ENCODE data around the gene ACBD4.
A peak's percentile ranks its signal among the peaks of the same experiment; 100 is the strongest.

ACBD4 gene

DNA sequence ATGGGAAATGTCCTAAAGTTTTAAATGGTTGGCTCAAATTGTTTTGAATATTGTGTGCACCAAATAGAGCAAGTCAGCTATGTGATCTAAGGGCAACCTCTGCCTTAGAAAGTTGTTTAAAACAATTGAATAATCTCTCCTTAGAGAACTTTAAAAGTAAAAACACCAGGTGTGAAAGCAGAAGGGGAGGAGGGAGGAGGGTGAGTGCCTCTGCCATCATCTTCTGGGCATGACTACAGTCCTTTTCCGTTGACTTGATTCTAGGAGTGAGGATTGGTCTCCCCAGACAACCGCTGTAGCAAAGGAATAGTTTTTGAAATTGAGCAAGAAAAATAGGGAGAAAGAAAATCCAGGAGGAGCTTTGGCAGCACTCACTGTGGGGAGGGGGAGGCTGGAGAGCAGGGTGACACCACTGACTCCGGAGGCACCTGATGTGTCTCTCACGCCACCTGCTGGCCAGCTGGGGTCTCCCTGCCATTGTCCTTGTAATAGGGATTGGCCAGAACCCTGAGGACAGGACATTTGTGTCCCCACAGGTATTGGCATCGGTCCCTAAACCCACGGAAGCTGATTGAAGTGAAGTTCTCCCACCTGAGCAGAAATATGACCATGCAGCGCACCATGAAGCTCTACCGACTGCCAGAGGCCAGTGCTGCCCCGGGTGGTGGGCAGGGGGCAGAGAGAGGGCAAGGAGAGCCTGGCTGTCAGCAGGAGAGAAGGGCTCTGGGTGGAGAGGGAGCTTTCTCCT lies 36.4 kb upstream of the ACBD4 start:
- Mint-ChIP-seq H3K27ac (no peak overlapping the region), H3K4me1 (ENCODE audit: low read depth) (no peaks in the 10 kb centered on the region), H3K27me3 (ENCODE audit: low read depth) (no peaks in the 10 kb centered on the region), H3K9me3 (no peaks in the 10 kb centered on the region), H3K4me3 (no peak overlapping the region), H3K36me3 (ENCODE audit: low read depth) (peaks cover 58% of the 10 kb centered on the region)
- DNase-seq (ENCODE audit: low spot score): peak; percentile 62

DNA sequence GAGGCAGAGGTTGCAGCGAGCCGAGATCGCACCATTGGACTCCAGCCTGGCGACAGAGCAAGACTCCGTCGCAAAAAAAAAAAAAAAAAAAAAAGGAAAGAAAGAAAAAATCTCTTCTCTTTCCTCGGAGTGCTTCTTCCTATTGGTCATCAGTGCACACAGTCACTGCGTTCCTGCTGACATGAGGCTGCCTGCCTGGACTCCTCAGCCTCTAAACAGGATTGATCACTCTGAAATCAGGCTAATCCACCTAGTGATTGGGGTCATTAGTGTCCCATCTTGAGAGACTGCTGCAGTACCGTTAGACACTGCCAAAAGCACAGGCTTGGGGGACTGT lies 34.0 kb upstream of the ACBD4 start:
- H3K27ac Mint-ChIP-seq: no peak overlapping the region
- peaks cover 52% of the 10 kb centered on the region for H3K36me3 Mint-ChIP-seq (ENCODE audit: low read depth)
- no peak for DNase-seq (ENCODE audit: low spot score)

DNA sequence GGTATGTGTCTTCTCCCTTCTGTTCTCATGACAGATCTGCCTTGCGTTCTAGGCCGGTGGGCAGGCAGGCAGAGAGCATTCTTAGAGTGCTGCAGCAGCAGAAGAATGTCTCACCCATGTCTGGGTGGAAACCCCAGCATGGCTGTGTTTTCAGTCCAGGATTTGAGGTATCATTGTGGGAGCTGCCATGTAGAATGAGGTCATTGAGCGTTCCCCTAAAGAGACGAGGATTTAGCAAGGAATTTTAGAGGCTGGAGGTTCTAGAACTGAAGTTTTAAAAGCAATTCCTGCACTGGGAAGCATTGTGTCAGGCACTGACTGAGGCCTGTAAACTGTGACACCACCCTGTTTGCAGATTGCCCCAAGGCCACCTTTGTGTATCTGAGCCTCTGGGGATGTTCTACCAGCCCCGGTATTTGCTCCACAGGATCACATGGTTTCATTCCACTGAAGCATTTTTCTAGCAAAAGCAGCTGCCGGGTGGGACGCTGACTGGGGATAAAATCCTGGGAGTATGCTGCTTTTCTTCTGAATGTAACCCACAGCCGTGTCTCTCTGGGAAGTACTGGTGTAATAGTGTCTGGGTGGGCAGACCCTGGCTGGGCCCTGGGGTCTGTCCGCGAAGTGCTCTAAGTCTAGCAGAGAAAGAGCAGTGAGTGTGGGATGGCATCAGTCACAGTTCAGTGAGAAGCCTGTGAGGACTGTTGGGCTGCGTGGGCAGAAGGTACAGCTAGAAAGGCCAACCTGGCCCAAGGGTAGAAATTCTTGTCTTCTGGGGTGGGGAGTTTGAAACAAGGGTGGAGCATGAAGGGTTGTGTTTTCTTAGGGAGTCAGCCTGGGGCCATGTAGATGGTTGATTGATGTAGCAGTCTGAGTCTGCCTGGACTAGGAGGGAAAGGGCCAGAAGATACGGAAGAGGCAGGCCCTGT lies 33.3 kb upstream of the ACBD4 start:
- no peaks in the 10 kb centered on the region for H3K9me3 Mint-ChIP-seq
- peaks cover 54% of the 10 kb centered on the region for H3K36me3 Mint-ChIP-seq (ENCODE audit: low read depth)
- H3K27ac Mint-ChIP-seq: no peak overlapping the region
- H3K27me3 Mint-ChIP-seq (ENCODE audit: low read depth): no peaks in the 10 kb centered on the region
- no peak overlapping the region for H3K4me3 Mint-ChIP-seq
- no peaks in the 10 kb centered on the region for H3K4me1 Mint-ChIP-seq (ENCODE audit: low read depth)
- no peak for DNase-seq (ENCODE audit: low spot score)

More for the DNA sequence above, 34.0 kb upstream of the ACBD4 start:
- no peaks in the 10 kb centered on the region for H3K4me1 Mint-ChIP-seq (ENCODE audit: low read depth)
- H3K9me3 Mint-ChIP-seq: no peaks in the 10 kb centered on the region
- H3K27me3 Mint-ChIP-seq (ENCODE audit: low read depth): no peaks in the 10 kb centered on the region
- H3K4me3 Mint-ChIP-seq: no peak overlapping the region

DNA sequence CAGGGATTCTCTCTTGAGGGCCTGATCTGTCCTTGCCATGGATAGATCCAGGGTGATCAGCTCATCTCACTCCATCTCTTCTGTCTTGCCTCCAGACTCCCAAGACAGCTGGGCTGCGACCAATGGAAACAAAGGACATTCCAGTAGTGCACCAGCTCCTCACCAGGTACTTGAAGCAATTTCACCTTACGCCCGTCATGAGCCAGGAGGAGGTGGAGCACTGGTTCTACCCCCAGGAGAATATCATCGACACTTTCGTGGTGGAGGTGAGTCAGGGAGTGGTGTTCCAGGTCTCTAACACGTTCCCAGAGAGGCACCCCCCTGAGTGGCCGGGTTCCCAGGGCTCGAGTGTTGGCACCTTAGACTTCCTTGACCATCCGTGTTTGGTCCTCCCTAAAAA lies 32.6 kb upstream of the ACBD4 start:
- H3K27me3 Mint-ChIP-seq (ENCODE audit: low read depth): no peaks in the 10 kb centered on the region
- H3K36me3 Mint-ChIP-seq (ENCODE audit: low read depth): peaks cover 51% of the 10 kb centered on the region
- no peak overlapping the region for H3K4me3 Mint-ChIP-seq
- no peaks in the 10 kb centered on the region for H3K4me1 Mint-ChIP-seq (ENCODE audit: low read depth)
- no peak overlapping the region for H3K27ac Mint-ChIP-seq
- no peaks in the 10 kb centered on the region for H3K9me3 Mint-ChIP-seq
- DNase-seq (ENCODE audit: low spot score): no peak

DNA sequence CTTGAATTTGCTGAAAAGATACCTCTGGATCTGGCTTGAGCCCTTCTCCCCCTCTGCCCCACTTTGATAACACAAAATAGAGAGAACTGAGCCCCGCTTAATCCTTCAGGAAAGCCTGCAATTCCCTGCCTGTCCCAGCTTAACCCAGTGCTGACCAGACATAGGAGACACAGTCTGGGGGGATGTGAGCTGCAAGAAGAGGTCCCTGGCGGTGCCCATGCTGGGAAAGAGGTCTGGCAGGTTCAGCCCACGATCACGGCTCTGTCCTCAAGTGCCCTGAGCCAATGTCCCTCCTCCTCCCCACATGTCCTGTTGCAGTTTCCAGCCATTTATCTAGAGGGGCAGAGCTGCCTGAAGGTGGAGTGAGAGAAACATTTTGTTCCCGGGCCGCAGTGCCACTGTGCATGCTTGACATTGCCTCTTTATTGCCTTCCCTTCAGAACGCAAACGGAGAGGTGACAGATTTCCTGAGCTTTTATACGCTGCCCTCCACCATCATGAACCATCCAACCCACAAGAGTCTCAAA lies 32.2 kb upstream of the ACBD4 start:
- Mint-ChIP-seq H3K4me1 (ENCODE audit: low read depth) (no peaks in the 10 kb centered on the region), H3K36me3 (ENCODE audit: low read depth) (peaks cover 49% of the 10 kb centered on the region), H3K27ac (peak overlapping the region; percentile 10), H3K9me3 (no peaks in the 10 kb centered on the region), H3K4me3 (no peak overlapping the region), H3K27me3 (ENCODE audit: low read depth) (no peaks in the 10 kb centered on the region)
- DNase-seq (ENCODE audit: low spot score): no peak

DNA sequence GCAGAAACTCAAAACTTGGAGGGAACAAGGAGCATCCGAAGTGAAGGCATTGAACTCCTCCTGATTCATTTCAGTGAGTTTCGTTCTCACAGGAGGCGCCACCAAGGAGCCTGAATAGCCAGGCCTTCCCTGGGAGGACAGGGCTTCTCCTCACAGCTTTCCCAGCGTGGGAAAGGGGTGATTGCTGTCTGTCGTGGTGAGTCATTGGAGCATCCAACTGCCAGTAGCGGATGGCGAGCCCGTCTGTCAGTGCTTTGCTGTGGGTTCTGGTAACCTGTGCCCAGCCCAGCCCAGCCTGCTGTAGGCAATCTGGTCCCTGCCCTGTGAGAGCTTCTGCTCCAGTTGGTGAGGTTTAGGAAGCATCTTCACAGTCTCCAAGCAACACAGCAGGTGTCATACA lies 31.5 kb upstream of the ACBD4 start:
- Mint-ChIP-seq H3K36me3 (ENCODE audit: low read depth) (peaks cover 52% of the 10 kb centered on the region), H3K4me1 (ENCODE audit: low read depth) (no peaks in the 10 kb centered on the region), H3K27me3 (ENCODE audit: low read depth) (no peaks in the 10 kb centered on the region), H3K4me3 (no peak overlapping the region), H3K27ac (no peak overlapping the region), H3K9me3 (no peaks in the 10 kb centered on the region)
- no peak for DNase-seq (ENCODE audit: low spot score)

DNA sequence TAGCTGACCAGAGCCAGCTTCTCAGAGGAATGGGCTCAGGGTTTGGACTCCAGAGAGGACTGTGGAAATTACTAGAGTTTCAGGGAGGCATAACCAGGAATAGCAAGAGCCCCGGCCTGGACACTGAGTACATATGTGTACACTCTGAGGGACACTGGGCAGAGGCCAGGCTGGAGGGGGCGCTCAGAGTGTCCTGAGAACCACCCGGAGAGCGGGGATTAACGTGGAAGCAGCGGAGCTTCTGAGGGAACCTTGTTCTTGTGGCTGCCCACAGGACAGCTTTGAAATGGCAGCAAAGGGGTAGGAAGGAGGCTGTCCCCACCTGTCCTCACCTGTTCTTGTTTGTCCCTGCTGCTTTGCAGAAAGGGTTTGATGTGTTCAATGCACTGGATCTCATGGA lies 31.0 kb upstream of the ACBD4 start:
- Mint-ChIP-seq H3K4me1 (ENCODE audit: low read depth) (no peaks in the 10 kb centered on the region), H3K9me3 (no peaks in the 10 kb centered on the region), H3K4me3 (no peak overlapping the region), H3K27me3 (ENCODE audit: low read depth) (no peaks in the 10 kb centered on the region), H3K36me3 (ENCODE audit: low read depth) (peaks cover 48% of the 10 kb centered on the region), H3K27ac (no peak overlapping the region)
- DNase-seq (ENCODE audit: low spot score): no peak

DNA sequence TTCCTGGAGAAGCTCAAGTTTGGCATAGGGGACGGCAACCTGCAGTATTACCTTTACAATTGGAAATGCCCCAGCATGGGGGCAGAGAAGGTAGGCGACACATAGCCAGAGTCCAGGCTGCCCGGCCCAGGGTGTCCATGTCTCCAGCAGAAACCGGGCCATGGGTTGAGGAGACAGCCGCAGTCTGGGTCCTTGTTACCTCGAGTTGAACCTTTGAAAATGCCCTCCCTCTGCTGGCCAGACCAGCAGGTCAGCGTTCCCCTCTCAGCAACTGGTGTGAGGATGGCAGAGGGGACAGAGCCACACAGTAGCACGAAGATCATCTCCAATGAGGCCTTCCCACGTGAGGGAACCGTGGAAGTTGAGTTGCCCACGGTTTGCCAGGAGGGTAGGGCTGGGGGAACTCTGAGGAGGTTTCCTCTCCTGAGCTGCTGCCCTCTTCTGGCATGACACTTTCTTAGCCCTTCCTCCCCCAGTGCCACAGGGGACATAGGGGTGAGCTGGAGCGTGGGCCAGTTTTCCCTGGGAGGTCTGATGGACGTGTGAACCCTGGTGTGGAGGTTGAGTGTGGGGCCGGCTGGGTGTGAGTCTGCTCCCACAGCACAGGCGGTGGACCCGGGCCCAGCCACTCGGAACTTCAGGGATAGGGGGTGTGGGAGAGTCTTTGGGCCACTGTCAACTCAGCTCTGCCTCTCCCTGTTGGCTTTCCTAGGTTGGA lies 30.4 kb upstream of the ACBD4 start:
- Mint-ChIP-seq H3K27ac (no peak overlapping the region), H3K36me3 (ENCODE audit: low read depth) (peaks cover 48% of the 10 kb centered on the region), H3K27me3 (ENCODE audit: low read depth) (no peaks in the 10 kb centered on the region), H3K4me3 (no peak overlapping the region), H3K9me3 (no peaks in the 10 kb centered on the region), H3K4me1 (ENCODE audit: low read depth) (no peaks in the 10 kb centered on the region)
- no peak for DNase-seq (ENCODE audit: low spot score)

DNA sequence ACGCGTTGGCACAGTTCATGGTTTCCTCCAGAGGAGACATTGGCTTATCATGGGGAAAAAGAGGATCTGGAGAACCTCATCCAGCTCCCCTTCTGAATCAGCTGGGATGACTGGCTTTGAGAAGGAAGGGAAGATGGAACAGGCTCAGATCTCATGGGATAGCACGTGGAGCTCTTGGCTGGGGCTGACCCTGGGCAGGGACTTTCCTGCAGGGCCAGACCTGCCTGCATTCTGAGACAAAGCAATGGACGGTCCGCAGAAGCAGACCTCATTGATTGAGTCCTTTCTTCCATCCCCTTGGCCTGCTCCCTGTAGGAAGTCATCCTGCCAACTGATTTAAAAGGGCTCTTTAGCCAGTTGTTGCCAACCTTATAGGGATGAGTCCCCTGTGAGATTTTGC lies 29.4 kb upstream of the ACBD4 start:
- Mint-ChIP-seq H3K4me3 (no peak overlapping the region), H3K27me3 (ENCODE audit: low read depth) (no peaks in the 10 kb centered on the region), H3K9me3 (no peaks in the 10 kb centered on the region), H3K36me3 (ENCODE audit: low read depth) (peaks cover 48% of the 10 kb centered on the region), H3K27ac (no peak overlapping the region), H3K4me1 (ENCODE audit: low read depth) (no peaks in the 10 kb centered on the region)
- DNase-seq (ENCODE audit: low spot score): no peak

DNA sequence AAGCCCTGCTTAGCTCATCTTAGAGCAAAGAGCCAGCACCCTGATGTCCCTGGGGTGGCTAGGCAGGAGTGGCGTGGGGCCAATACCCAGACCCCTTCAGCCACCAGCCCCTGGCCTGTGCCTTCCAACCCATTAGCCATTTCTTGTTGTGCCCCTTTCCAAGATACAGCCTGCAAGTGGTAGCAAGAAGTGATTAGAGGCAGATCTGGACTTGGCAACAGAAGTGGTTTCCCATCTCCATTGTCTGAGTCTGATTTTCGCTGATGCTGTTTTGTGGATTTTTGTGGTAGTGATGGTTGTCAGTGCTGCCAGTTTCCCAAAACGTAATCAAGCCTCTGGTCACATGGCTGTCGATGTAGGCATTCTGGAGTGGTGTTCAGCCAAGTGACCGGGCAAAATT lies 28.9 kb upstream of the ACBD4 start:
- no peak overlapping the region for H3K27ac Mint-ChIP-seq
- H3K9me3 Mint-ChIP-seq: no peaks in the 10 kb centered on the region
- no peak for DNase-seq (ENCODE audit: low spot score)
- H3K4me3 Mint-ChIP-seq: no peak overlapping the region
- H3K4me1 Mint-ChIP-seq (ENCODE audit: low read depth): no peaks in the 10 kb centered on the region
- no peaks in the 10 kb centered on the region for H3K27me3 Mint-ChIP-seq (ENCODE audit: low read depth)
- H3K36me3 Mint-ChIP-seq (ENCODE audit: low read depth): peaks cover 47% of the 10 kb centered on the region

DNA sequence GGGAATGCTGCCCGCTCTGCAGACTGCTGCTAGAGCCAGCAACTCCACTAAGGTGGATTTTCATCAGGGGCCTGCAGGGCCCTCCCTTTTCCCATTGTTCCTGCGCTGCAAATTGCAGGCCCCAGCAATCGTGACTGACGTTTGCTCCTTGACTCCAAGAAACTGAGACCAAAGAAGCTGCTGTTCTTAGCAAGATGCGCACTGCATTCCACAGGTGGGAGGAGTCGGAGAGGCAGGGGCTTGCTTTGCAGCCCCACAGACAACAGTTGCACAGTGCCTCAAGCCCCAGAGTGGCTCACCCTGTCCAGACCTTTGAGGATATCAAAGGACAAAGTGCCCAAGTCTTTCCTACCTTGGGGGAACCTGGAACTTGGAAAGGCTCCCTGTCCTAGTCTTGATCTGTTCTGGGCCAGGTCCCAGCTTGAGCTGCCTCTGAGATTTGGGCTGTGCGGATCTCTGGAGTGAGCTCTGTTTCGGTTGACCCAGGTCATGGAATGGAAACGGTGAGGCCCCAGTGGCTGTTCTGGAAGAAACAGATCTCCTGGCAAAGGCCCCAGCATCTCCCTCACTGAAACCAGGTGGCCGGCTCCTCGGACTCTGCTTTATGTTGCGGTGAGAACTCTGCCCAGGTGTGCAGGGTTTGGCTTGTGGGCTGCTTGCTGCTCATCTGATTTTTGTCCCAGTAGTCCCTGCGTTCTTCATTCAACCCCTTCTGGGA lies 28.0 kb upstream of the ACBD4 start:
- Mint-ChIP-seq H3K27ac (no peak overlapping the region), H3K4me3 (no peak overlapping the region)

DNA sequence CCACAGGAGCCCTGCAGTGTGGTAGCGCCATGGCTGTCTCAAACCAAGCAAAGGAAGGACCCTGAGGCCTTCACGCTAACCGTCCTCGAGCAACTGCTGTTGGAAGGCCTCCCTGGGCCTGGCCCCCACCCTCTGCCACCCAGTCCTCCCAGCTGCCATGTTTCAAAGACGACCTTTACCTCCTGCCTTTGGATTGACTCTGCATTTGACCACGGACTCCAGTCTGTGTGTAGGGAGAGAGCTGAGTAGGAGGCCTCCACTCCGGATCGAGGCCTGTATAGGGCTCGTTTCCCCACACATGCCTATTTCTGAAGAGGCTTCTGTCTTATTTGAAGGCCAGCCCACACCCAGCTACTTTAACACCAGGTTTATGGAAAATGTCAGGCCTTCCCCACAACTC lies 27.4 kb upstream of the ACBD4 start:
- no peaks in the 10 kb centered on the region for H3K4me1 Mint-ChIP-seq (ENCODE audit: low read depth)
- no peak overlapping the region for H3K4me3 Mint-ChIP-seq
- no peaks in the 10 kb centered on the region for H3K27me3 Mint-ChIP-seq (ENCODE audit: low read depth)
- H3K27ac Mint-ChIP-seq: no peak overlapping the region
- no peak for DNase-seq (ENCODE audit: low spot score)
- peaks cover 34% of the 10 kb centered on the region for H3K36me3 Mint-ChIP-seq (ENCODE audit: low read depth)
- H3K9me3 Mint-ChIP-seq: no peaks in the 10 kb centered on the region

More for the DNA sequence above, 28.0 kb upstream of the ACBD4 start:
- Mint-ChIP-seq H3K27me3 (ENCODE audit: low read depth) (no peaks in the 10 kb centered on the region), H3K36me3 (ENCODE audit: low read depth) (peaks cover 40% of the 10 kb centered on the region), H3K9me3 (no peaks in the 10 kb centered on the region), H3K4me1 (ENCODE audit: low read depth) (no peaks in the 10 kb centered on the region)
- no peak for DNase-seq (ENCODE audit: low spot score)
